GM12864 (cell line): ENCODE results near the gene URB1.
A peak's percentile ranks its signal among the peaks of the same experiment; 100 is the strongest.

Experiments used
- DNase-seq: peaks from one replicate; pipeline ENCODE4 v3.0.0-alpha.2; 2011; ENCODE audit warnings: low read depth
- H3K4me3 ChIP-seq: 2 replicates; pipeline ENCODE4 v1.5.1; 2011; ENCODE audit warnings: mild to moderate bottlenecking, low read depth, low read length, control low read depth
- TF ChIP-seq, protein P1 (sequence below): IDR thresholded peaks from 2 replicates; pipeline ENCODE4 v1.5.1; 2011; ENCODE audit warnings: low read depth, mild to moderate bottlenecking, moderate library complexity, low read length, control low read depth, inconsistent platforms; ENCODE audit errors: missing control alignments

URB1 gene

GRCh38 chr21:32364796-32365195 lies 28.0 kb downstream of the URB1 start:
- no peak for DNase-seq
- H3K4me3 ChIP-seq = no peak overlapping the region
- TF ChIP-seq, protein P1, sequence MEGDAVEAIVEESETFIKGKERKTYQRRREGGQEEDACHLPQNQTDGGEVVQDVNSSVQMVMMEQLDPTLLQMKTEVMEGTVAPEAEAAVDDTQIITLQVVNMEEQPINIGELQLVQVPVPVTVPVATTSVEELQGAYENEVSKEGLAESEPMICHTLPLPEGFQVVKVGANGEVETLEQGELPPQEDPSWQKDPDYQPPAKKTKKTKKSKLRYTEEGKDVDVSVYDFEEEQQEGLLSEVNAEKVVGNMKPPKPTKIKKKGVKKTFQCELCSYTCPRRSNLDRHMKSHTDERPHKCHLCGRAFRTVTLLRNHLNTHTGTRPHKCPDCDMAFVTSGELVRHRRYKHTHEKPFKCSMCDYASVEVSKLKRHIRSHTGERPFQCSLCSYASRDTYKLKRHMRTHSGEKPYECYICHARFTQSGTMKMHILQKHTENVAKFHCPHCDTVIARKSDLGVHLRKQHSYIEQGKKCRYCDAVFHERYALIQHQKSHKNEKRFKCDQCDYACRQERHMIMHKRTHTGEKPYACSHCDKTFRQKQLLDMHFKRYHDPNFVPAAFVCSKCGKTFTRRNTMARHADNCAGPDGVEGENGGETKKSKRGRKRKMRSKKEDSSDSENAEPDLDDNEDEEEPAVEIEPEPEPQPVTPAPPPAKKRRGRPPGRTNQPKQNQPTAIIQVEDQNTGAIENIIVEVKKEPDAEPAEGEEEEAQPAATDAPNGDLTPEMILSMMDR = no peak

DNA sequence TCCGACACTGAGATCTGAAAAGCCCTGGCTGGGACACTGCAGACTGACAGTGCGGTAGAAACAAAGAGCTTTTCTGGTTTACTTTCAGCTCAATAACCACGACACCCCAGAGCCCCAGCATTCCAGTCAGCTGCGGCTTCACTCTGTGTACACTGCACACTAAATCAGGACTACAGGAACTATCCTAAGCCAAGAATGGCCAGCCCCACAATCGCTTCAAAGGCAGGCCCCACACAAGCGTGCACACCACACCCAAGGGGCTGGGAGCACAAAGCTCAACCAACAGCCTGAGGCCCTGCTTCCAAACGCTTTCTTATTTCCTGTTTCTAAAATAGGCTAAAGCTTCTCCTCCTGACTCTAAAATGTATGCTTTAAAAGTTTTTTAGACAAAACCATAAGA lies 28.4 kb downstream of the URB1 start:
- no peak for DNase-seq
- no peak overlapping the region for H3K4me3 ChIP-seq
- TF ChIP-seq, protein P1 = no peak

GRCh38 chr21:32360401-32360975 lies 32.3 kb downstream of the URB1 start:
- TF ChIP-seq, protein P1 = no peak
- DNase-seq = no peak
- H3K4me3 ChIP-seq = no peak overlapping the region

DNA sequence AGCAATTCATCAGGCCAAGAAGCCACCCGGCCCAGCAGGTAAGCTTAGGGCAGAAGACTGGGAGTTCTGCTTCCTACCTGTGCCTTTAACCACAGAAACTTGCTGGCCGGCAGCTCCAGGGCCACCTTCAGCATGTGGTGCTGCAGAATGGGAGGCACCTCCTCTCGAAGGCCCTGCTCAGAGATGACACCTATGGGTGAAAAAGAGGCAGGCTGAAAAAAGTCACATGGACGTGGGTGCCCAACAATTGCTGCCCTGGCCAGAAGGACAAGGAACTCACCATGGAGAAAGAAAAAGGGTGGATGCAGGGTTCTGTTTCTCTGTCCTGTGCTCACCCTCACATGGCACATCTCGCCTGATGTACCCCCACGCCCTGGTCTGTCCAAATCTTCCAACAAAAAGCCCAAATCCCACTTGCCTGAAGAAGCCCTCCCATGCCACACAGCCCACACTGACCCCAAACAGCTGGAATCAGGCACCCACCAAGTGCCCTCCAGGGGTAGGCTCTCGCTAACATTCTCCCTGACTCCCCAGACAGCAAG lies 33.0 kb downstream of the URB1 start:
- no peak overlapping the region for H3K4me3 ChIP-seq
- DNase-seq = no peak
- TF ChIP-seq, protein P1 = peak; percentile 11

- no peak overlapping the region for H3K4me3 ChIP-seq
- TF ChIP-seq, protein P1 = no peak
- no peak for DNase-seq
Observed at GRCh38 chr21:32356874-32357395, 35.9 kb downstream of the URB1 start.

DNA sequence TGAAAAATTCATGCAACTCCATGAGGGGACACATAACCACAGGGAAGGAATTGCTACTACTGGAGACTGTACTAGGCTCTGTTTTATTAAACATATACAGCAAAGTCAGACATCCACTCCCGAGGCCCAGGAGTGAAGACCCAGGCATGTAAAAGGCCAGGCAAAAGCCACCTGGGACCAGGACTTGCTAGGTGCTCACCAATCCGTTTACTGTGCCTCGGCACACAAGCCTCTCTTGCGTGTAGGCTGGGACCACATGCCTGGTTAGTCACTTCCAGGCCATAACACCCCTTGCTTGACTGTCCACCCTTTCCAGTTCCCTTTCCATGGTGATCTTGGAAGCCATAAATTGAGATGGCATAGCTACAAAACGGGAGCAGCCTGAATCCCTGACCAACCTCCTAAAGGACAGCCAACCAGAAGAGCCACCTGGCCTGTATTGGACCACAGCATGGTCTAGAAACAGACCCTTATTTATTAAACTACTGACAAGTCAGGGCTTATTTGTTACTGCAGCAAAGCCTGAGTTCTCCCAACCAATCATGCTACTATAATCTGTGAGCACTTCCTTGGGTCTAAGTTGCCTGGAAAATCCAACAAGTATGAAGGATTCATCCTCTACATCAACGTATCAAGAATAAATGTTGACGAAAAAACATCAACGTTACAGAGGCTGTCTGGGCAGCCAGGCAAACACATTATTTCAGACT lies 39.7 kb downstream of the URB1 start:
- no peak for DNase-seq
- no peak overlapping the region for H3K4me3 ChIP-seq
- TF ChIP-seq, protein P1 = no peak

- no peak overlapping the region for H3K4me3 ChIP-seq
- TF ChIP-seq, protein P1 = no peak
- no peak for DNase-seq
Observed at GRCh38 chr21:32352526-32352925, 40.3 kb downstream of the URB1 start.
